Tibial artery (tissue), 4 donors: Measurements from ENCODE around the gene RCAN1.
"Not testable (repeated sequence)": the region's sequence is repeated elsewhere in the genome, so short reads cannot be mapped to it uniquely, and the experiment has no call there.

ENCODE experiments used
- DNase-seq, 2 donors: peaks; one replicate each; pipeline ENCODE4 v3.0.0-alpha.2; 2019
- H3K27ac ChIP-seq, 2 donors: fragments of 200-600 bp; sonication (generic) in 1 of 2; 1 replicate in 1 of 2; 2 replicates in 1 of 2; pipeline ENCODE4 v1.5.1; 2018 to 2019; ENCODE audit warnings: mild to moderate bottlenecking in 1 of 2
- H3K27me3 ChIP-seq, 2 donors: fragments of 200-600 bp; sonication (generic) in 1 of 2; one replicate each; pipeline versions ENCODE4 v1.5.1 to v1.6.0; 2016 to 2019
- H3K36me3 ChIP-seq, 3 donors: fragments of 200-600 bp; sonication (generic) in 2 of 3; one replicate each; pipeline ENCODE4 v1.5.1; 2016 to 2019; ENCODE audit warnings: mild to moderate bottlenecking in 2 of 3
- H3K4me1 ChIP-seq, 4 donors: fragments of 200-600 bp; sonication (generic) in 2 of 4; 1 replicate in 3 of 4; 2 replicates in 1 of 4; pipeline ENCODE4 v1.5.1; 2016 to 2019
- H3K4me3 ChIP-seq, 2 donors: fragments of 200-600 bp; sonication (generic) in 1 of 2; 1 replicate in 1 of 2; 2 replicates in 1 of 2; pipeline ENCODE4 v1.5.1; 2018 to 2019; ENCODE audit warnings: mild to moderate bottlenecking in 2 of 2
- H3K9me3 ChIP-seq, 3 donors: fragments of 200-600 bp; sonication (generic) in 1 of 3; one replicate each; pipeline ENCODE4 v1.5.1; 2016 to 2019
- intact Hi-C: fragments of 100-400 bp; cut with DNase I; formaldehyde crosslinking; loops from one replicate; pipeline ENCODE4 v1.15.0; 2023; ENCODE audit warnings: low total_unique reads
- TF ChIP-seq, protein P1 (sequence below), 2 experiments: fragments of 200-600 bp in 1 of 2; fragments of 450-650 bp in 1 of 2; IDR thresholded peaks; one replicate each; pipeline ENCODE4 v1.5.1; 2017 to 2019; ENCODE audit warnings: antibody characterized with exemption in 2 of 2, mild to moderate bottlenecking in 1 of 2, moderate library complexity in 1 of 2

The RCAN1 gene

DNA sequence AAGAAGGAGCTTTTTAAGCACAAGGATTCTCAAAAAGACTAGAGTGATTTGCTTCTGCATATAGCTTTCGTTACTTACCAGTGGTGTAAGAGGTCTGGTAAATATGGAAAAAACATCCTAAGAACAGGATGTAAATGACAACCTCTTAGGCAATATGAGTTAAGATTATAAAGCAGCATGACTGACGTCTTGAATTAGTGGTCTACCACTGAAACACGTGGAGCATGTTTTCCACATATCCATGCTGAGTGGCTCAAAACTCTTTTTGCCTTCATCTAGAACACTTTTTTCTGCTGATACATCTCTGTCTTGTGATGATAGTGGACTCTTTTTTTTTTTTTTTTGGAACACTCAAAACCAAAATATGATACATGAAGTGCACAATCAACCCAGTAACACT, 44.6 kb downstream of the RCAN1 start:
- DNase-seq, result no peak
- H3K27me3 ChIP-seq, result no peaks in the 10 kb centered on the region
- intact Hi-C loops, result no loop called here
- TF ChIP-seq, protein P1, sequence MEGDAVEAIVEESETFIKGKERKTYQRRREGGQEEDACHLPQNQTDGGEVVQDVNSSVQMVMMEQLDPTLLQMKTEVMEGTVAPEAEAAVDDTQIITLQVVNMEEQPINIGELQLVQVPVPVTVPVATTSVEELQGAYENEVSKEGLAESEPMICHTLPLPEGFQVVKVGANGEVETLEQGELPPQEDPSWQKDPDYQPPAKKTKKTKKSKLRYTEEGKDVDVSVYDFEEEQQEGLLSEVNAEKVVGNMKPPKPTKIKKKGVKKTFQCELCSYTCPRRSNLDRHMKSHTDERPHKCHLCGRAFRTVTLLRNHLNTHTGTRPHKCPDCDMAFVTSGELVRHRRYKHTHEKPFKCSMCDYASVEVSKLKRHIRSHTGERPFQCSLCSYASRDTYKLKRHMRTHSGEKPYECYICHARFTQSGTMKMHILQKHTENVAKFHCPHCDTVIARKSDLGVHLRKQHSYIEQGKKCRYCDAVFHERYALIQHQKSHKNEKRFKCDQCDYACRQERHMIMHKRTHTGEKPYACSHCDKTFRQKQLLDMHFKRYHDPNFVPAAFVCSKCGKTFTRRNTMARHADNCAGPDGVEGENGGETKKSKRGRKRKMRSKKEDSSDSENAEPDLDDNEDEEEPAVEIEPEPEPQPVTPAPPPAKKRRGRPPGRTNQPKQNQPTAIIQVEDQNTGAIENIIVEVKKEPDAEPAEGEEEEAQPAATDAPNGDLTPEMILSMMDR (IDR thresholded peaks at IDR 0.05), result no peak
- no peaks in the 10 kb centered on the region for H3K9me3 ChIP-seq
- no peaks in the 10 kb centered on the region for H3K36me3 ChIP-seq
- peaks cover 0 to 10% (median 0%) of the 10 kb centered on the region in 4 donors for H3K4me1 ChIP-seq
- H3K27ac ChIP-seq, result no peak overlapping the region
- H3K4me3 ChIP-seq, result no peak overlapping the region

DNA sequence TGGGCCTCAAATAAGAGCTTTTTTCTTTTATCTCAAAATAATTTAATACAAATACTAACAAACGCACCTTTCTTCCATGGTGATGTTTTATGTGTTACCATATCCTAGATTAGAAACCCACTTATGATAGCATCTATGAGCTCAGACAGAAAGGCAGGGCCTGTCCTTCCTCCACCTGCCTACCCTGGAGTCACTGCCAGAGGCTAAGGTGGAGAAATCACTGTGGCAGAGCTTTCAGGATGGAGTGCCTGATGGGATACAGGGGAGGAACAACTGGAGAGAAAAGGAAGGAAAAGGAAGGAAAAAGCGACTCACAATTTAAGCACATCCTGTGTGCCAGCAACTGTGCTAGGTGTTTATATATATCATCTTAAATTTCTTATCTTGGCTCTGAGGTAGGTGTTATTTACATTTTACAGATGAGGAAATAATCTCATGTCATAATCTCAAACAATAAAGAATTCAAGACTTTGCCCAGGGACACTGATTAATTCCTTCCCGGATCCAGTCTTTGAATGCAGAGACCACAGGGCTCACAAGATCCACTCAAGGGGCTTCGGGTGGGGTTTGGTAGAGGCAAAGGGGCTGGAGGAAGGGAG, 45.4 kb downstream of the RCAN1 start:
- H3K27ac ChIP-seq, result no peak overlapping the region
- intact Hi-C loops, result no loop called here

GRCh38 chr21:34568801-34569200, 46.1 kb downstream of the RCAN1 start:
- H3K27ac ChIP-seq, H3K36me3 ChIP-seq, H3K4me3 ChIP-seq, DNase-seq, intact Hi-C loops, H3K4me1 ChIP-seq, H3K27me3 ChIP-seq, H3K9me3 ChIP-seq: not testable (repeated sequence)

More for the DNA sequence above, 45.4 kb downstream of the RCAN1 start:
- Histone ChIP-seq H3K4me3 (no peak overlapping the region), H3K9me3 (no peaks in the 10 kb centered on the region), H3K4me1 (peaks cover 0 to 10% (median 0%) of the 10 kb centered on the region in 4 donors), H3K36me3 (no peaks in the 10 kb centered on the region), H3K27me3 (no peaks in the 10 kb centered on the region)
- TF ChIP-seq, protein P1 (IDR thresholded peaks at IDR 0.05), result no peak
- no peak for DNase-seq

- no peaks in the 10 kb centered on the region for H3K36me3 ChIP-seq
- intact Hi-C loops, result no loop called here
- TF ChIP-seq, protein P1 (IDR thresholded peaks at IDR 0.05), result no peak
- H3K27me3 ChIP-seq, result no peaks in the 10 kb centered on the region
- no peak overlapping the region for H3K27ac ChIP-seq
- H3K4me3 ChIP-seq, result no peak overlapping the region
- DNase-seq, result no peak
- H3K4me1 ChIP-seq, result peaks cover 0 to 10% (median 0%) of the 10 kb centered on the region in 4 donors
- H3K9me3 ChIP-seq, result no peaks in the 10 kb centered on the region
These were observed 47.2 kb downstream of the RCAN1 start for GRCh38 chr21:34567604-34568155.

DNA sequence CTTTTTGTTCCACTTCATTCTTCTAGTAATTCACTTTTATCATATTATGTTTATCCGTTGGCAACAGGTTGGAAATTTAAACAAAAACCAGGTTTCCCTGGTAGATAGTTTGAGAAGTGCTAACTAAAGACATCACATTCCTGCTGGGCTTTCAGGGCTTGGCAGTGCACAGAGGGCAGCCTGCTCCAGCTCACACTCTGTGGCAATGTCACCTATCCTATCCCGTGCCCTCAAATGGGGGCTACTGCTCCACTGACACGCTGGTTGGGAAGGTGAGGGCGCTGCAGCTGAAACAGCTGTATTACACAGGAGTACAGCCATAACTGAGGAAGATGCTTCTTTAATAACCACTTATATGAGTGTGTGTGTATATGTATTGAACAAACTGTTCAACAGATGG, 49.7 kb downstream of the RCAN1 start:
- Histone ChIP-seq H3K4me1 (peaks cover 0 to 20% (median 3%) of the 10 kb centered on the region in 4 donors), H3K9me3 (no peaks in the 10 kb centered on the region), H3K36me3 (no peaks in the 10 kb centered on the region), H3K27me3 (no peaks in the 10 kb centered on the region), H3K27ac (no peak overlapping the region), H3K4me3 (no peak overlapping the region)
- DNase-seq, result no peak
- TF ChIP-seq, protein P1 (IDR thresholded peaks at IDR 0.05), result no peak
- intact Hi-C loops, result no loop called here

DNA sequence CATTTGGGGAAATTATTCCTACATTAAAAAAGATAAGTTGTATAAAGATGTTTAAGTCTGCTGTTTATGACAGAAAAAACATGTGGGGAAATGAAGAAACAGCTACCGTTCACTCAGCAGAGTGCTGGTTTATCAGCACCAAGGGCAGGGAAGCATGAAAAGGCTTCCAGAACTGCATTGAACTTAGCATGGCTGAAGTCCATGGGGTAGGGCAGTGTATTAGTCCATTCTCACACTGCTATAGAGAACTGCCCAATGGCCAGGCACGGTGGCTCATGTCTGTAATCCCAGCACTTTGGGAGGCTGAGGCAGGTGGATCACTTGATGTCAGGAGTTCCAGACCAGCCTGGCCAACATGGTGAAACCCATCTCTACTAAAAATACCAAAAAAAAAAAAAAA, 51.5 kb downstream of the RCAN1 start:
- H3K9me3 ChIP-seq, H3K27ac ChIP-seq, H3K4me3 ChIP-seq, DNase-seq, H3K36me3 ChIP-seq, intact Hi-C loops, H3K27me3 ChIP-seq: not testable (repeated sequence)
- H3K4me1 ChIP-seq, result peaks cover 0 to 28% (median 3%) of the 10 kb centered on the region in 4 donors
